ENCODE data around the gene ANXA11.
"Not testable (repeated sequence)": the region's sequence is repeated elsewhere in the genome, so short reads cannot be mapped to it uniquely, and the experiment has no call there.

ANXA11 gene

DNA sequence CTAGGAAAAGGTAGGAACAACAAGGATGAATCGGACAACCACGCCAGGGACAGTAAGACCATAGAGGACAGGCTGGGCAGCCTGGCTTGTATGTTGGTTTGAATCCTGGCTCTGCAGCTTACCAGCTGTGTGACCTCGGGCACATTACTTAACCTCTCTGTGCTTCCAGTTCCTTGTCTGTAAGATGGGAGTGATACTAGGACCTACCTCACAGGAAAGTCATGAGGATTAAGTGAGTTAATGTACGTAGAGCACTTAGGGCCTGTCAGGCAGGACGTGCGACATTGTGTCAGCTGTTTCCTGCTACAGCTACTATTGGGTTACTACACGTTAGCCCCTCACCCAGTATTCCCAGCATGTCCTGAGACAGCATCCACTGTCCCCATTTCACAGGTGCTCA lies 40.7 kb downstream of the ANXA11 start:
- DNase-seq: no peak

DNA sequence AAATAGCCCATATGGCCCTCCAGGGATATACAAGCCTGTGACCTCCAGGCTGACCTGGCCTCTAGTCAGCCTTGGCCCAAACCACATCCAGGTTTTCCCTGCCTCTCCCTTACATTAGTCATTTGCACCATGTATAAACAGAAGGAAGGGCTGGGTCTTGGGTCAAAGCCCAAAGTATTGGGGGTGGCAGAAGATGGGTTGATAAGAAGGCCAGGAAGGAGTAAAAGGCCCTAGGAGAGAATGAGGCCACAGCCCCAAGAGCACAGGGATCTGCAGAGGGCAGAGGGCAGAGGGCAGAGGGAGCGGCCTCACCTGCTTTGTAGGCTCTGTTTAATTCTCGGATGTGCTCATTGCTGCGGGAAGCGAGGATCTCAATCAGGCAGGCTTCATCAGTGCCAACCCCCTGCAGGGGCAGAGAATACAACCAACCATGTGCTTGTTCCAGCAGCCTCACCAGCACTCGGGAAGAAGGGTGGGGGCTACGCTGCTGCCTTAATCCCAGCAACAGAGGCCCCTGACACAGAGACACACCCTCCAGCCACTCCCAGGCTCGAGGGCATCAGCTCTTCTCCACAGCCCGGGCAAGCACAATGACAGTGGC lies 41.5 kb downstream of the ANXA11 start:
- DNase-seq: no peak

DNA sequence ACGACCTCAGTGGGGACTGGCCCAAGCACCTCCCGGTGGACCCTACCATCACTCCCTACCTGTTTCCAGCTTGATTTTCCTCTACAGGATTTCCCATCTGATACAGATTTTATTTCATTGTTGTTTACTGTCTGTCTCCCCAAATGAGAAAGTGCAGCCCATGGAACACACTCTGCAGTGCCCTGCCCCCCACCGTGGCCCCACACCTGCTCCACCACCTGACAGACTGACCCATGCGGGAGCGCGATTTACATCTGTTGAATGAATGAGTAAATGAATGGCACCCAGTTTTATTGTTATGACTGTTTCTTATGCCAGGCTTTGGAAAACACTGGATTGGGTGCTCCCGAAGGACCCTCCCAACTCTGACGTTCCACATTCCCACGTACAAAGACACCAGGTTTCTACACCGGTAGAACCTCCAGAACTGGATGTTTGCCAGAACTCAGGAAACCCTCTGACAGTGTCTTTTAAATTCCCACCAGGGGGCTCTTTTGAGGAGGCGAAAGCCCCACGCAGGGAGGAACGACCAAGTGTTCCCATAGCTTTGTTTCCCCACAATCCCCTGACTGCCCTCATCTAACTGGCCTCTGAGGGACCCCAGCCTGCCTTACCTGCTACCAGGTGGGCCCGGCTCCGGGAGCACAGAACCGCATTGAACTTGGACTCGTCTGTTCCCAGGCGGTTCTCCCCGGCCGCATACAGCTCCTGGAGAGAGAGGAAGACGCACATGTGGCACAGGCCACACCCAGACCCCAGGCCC lies 43.8 kb downstream of the ANXA11 start:
- DNase-seq: no peak

DNA sequence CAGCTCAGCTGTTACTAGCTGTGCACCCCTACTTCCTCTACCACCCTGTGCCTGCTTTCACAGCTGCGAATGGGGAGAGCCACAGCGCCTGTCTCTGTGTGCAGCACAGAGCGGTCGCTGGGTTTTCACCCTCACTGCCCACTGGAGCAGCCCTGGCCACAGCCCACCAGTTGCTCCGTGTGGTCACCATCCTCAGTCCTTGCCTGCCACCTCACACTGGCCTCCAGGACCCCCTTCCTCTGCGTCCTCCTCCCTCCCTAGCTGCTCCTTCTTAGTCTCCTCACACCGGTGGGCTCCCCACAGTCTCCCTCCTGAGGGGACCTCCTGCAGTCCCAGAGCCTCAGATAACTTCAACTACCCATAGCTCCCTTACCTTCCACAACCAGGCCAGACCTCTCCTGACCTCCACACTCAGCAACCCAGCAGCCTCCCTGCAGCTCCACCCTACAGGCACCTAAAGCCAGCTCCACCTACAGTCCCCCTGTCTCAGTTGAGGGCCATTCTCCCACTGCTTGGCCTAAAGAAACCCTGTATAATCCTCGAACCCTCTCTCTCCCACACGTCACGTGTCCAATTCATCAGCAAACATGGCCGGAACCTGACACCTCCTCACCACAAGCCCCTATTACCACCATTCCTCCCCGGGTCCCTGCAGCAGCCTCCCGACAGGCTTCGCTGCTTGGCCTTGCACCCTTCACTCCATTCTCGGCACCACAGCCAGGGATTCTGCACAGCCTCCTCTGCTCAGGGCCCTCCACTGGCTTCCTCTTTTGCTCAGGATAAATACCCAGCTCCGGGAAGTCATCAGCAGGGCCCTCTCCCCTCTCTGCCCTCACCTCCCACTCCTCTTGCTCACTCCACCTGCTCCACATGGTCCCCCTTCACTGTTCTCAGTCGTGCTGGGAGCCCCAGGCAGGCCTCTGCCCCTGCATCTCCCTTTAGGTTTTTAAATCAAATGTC lies 44.7 kb downstream of the ANXA11 start:
- no peak for DNase-seq

DNA sequence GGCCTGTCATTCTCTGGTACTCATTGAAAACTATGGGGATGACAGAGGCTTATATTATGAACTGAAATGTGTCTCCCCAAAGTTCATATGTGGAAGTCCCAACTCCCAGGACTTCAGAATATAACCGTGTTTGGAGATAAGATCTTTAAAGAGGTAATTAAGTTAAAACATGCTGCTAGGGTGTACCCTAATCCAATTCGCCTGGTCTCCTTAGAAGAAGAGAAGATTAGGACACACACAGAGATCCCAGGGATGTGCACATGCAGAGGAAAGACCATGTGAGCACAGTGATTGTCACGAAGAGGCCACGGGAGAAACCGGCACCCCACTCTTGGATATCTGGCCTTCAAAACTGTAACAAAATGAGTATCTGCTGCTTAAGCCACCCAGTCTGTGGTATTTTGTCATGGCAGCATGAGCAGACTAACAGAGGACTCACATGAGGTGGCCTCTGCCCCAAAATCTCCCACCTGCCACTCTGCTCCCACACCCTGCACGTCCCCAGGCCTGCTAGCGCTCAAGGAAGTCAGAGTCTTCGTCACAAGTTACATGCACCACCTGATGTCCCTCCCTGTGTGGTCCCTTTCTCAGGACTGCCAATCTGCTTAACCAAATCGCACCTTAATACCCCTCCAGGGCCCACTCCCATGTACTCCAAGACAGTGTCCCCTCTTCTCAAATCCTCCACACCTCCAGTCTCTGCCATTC lies 46.0 kb downstream of the ANXA11 start:
- no peak for DNase-seq

DNA sequence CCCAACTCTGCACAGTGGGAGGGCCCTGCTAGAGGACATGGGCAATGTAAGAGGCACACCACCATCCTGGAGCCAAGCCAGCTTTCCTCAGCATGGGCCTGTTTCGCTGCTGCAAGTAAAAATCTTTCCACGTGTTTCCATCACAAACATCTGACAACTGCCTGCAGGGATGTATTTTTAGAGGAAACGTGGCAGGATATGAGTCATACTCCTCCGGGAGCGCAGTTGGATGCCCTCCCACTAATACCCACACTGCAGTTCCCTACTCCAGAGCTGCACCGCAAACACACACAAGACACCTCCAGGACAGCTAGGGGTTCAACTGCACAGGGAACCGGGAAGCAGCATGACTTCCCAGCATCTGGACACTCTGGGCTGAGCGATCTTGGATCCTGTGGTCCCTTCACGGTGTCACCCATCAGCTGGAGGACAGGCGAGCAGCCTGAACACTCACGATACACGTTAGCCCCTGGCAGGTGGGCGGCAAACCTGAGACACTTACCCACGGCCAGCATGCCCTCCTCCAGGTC lies 46.7 kb downstream of the ANXA11 start:
- no peak for DNase-seq

DNA sequence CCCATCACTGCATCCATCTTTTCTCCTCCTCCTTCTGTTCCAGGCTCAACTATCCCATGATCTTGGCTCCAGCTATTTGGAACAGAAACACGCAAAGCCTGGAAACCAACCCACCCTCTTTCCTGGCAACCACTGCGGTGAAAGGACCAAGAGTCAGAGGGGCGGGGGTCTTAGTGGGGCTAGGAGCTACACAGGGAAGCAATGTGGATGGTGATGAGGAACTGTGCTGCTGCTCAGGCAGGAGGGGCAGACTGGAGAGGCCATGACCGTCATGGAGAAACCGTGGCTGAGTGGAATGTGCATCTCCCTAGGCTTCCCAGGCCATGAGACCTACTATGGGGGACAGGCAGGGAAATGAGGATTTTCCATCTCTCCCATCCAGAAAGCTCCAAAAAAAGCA lies 47.2 kb downstream of the ANXA11 start:
- no peak for DNase-seq

DNA sequence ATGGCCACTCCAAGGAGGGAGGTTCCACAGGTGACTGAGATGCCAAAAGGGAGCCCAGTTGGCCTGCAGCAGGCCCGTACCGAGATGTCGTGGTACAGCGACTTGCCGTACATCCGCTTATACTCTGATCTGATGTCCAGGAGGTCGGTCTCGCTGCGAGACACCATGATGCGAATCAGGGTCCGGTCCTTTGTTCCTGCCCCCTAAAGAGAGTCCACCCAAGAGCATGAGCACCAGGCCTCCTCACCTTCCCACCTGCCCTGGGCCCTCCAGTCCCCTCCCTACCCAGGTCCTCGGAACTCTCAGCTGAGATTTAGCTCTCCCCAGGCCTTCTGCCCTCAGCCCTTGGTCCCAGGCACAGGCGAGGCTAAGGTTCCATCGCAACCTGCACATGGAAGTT lies 47.8 kb downstream of the ANXA11 start:
- no peak for DNase-seq

DNA sequence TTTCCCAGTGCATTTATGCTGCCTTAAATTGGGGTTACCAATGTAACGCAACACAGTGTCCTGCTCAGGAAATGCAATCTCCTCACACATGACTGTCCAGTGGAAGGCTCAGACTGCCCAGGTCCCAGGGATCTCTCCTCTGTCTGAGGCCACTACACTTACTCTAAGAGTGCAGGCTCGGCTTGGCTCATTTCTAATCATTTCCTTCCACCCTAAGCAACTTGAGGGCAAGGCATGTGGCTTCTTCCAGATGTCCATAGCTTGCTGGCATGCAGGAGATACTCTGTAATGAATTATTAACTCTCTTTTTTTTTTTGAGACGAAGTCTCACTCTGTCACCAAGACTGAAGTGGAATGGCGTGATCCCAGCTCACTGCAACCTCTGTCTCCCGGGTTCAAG lies 49.1 kb downstream of the ANXA11 start:
- no peak for DNase-seq

DNA sequence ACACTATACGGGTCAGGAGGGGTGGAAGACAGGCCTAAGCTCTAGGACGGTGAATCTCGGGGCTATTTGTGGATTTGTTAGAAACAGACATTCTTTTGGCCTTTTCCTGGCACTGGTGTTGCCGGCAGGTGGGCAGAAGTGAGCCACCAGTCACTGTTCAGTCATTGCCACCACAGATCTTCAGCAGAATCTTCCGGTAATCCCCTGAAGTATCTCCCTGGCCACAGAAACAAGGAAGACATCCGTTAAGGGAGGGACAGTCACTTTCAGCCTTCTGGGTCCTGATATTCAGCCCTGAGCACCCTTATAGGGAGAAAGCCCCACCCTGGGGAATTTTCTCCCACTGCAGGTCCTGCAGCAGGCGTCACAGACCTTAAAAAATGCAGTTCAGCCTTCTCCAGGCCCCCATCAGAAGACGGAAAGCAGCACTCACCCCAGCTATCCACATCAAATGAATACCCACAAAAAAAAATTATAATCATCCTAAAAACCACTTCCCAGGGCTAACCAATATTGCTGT lies 49.6 kb downstream of the ANXA11 start:
- no peak for DNase-seq

DNA sequence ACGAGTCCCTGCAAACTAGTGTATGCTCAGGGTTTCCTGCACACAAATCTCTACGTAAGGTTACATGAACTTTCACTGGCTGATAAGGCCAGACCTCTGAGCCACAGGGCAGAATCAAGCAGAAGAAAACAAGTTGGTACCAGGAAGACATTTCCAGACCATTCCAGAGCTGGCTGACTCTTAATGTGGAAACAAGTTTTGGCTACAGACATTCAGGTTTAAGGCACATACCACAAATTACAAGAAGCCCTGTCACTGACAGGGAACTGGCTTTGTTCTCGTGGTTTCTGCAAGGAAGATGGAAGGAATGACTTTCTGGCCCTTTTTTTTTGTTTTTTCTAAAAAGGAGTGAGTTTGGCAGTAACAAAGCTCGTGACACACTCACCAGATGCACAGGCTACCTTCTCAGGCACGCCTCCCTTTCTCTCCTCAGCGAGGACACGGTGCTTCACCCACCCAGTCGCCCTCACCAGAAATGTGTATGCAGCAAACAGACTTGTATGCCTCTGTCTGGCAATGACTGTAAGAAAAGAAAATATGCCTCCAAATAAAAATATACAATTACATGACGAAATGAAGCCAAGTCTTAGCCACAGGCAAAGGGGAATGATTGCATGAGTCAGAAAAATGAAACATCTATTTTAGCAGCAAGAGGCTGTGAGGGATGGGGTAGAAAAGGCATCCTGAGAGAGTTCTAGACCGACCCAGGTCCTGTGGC lies 50.2 kb downstream of the ANXA11 start:
- DNase-seq: no peak

DNA sequence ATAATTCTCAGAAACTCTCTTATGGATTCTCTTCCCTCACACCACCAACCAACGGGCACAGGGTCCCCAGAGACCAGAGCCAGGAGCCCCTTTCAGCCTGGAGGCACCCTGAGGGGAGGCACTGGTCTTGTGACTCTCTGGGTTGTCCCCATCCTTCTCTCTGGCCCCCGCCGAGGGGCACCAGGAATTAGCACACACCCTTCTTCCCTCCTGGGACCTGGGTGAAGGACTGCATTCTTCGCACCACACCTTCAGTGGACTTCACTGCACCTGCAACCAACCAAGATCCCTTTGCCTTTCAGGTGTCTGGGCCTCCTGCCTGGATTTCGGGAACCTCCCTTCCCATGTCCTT lies 50.7 kb downstream of the ANXA11 start:
- DNase-seq: no peak

DNA sequence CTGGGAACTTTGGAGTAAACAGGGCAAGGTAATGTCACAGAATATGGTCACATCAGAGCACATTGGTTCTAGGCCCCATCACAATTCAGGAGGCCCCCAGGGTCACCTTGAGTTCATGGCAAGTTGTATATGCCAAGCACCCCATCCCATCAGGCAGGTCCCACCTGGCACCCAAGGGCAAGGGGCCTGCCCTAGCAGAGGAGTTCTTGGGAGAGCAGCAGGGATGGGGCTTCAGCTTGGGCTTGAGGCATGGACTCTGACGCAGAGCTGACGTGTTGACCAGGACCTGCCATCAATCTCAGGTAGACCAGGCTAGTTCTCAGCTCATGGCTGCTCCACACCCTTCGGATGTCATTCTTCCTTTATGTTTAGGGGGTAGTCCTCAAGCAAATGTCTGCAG lies 51.9 kb downstream of the ANXA11 start:
- DNase-seq: no peak

DNA sequence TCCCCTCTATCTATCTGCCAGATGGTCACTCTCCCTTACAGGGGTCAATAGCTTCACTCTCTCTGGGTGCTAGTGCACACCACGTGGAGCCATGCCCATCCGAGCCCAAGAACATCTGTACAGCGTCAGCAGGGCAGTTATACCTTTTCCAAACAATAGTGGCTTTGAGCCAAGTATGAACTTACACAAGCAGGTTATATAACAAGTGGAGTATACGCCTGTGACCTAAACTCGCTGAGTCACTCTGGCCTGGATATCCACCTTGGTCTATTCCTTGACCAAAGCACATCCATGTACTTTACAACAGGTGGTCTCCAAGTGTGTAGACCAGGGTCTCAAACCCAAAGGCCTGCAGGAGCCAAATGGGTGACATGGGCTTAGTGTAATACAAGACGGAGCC lies 52.5 kb downstream of the ANXA11 start:
- no peak for DNase-seq

DNA sequence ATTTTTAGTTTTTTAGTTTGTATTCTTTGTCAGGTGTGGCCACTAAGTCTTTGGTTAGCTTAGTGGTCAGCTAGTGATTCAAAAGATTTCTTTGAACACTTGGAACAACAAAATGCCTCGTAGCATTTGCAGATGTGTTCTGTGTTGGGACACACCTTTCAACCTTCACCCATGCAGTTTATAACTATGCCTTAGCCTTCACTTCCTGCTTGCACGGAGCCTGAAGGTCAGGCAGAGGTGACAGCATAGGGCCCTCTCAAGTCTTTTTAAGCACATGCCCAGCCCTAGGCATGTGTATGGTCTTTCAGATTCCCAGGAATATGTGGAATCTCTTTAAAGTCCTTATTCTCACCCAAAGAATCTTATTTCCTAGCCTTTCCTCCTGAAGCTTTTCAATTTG lies 55.2 kb downstream of the ANXA11 start:
- no peak for DNase-seq

DNA sequence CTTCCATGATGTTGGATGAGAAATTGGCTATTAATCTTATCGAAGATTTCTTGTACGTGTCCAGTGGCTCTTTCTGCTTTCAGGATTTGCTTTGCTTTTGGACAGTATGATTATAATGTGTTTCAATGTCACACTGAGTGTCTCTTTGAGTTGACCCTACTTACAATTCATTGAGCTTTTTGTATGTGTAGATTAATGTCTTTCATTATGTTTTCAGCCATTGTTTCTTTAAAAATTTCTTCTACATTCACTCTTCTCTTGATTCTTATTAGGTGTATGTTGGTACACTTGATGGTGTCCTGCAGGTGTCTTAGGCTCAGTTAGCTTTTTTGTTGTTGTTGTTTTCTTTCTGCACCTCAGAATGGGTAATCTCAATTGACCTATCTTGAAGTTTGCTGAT lies 56.2 kb downstream of the ANXA11 start:
- no peak for DNase-seq

DNA sequence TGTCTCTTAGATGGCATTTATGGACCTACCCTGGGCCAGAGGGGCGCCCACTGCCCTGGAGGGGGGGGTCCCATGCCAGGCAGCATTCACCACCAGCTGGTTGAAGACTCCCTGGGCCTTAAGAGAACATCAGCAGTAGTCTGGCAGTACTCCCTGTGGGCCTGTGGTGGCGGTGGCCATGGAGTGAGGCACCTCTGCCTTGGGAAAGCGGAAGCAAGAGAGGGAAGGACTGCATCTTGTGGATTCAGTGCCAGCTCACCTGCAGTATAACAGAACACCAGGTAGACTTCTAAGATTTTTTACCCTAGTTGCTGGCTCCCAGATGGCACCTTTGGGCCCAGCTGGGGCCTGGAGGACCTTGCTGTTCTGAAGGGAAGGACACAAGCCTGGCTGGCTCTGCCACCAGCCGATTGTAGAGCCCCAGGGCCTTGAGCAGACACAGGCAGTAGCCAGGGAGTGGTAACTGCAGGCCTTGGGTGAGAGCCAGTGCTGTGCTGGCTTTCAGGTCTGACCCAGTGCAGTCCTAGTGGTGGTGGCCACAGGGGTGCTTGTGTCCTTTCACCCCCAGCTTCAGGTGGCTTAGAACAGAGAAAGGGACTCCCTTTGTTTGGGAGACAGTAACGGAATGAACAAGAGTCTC lies 57.1 kb downstream of the ANXA11 start:
- no peak for DNase-seq

DNA sequence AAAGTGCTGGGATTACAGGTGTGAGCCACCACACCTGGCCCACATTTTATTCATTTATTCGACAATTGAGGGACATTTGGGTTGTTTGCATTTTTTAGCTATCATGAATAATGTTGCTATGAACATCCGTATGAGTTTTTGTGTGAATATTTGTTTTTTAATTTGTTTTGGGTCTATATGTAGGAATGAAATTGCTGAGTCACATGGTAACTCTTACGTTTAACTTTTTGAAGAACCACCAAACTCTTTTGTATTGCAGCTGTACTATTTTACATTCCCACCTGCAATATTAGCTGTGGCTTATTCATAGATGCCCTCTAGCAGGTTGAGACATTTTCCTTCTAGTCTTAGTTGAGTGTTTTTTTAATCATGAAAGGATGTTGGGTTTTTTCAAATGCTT lies 58.4 kb downstream of the ANXA11 start:
- DNase-seq: no peak

DNA sequence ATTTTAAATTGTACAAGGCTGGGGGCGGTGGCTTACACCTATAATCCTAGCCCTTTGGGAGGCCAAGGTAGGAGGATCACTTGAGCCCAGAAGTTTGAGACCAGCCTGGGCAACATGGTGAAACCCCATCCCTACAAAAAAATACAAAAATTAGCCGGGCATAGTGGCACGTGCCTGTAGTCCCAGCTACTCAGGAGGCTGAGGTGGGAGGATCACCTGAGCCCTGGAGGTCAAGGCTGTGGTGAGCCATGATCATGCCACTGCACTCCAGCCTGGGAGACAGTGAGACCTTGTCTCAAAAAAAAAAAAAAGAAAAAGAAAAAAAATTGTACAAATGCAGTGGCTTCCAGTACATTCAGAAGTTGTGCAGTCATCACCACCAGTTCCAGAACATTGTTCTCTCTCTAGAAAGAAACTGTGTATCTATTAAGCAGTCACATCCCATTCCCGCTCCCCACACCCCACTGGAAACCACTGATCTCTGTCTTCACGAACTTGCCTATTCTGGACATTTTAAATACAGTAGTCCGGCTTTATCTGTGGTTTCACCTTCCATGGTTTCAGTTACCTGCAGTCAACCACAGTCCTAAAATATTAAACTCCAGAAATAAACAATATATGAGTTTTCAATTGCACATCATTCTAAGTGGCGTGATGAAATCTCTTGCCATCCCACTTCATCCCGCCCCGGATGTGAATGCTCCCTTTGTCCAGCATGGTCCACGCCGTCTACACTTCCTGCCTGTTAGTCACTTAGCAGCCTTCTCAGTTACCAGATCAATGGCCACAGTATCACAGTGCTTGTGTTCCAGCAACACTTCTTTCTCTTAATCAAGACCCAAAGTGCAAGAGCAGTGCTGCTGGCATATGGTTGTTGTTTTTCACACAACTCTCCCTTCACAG lies 59.7 kb downstream of the ANXA11 start:
- DNase-seq: not testable (repeated sequence)

DNA sequence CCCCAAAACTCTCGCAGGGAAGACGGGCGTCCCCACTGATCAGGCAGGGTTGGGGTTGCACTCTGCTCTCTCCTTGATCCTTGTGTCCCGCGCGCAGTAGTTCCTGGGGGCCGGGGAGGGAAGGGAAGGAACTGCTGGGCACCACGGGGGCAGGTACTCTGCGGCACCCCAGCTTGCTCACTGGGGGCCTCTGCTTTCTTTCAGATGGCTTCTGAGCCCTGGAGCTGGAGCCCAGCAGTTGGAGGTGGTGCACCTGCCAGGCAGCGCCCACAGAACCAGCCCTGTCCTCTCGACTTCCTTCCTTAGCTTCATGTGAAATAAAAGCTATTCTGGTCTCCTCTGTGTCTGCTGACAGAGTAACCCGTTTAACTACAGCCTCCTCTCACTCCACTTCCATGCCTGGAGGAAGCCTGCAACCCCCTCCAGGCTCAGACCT lies 60.6 kb downstream of the ANXA11 start:
- no peak for DNase-seq

Data from NCI-H526 treated with DMSO at 0.1 percent for 48 hours (cell line).